Fibroblast of skin of right biceps (primary cell): ENCODE data around the gene SPNS1.
"Not testable (repeated sequence)": the region's sequence is repeated elsewhere in the genome, so short reads cannot be mapped to it uniquely, and the experiment has no call there.

Experiments
- DNase-seq: peaks from one replicate; pipeline ENCODE4 v3.0.0-alpha.2; 2013

Gene SPNS1

GRCh38 chr16:28990375-28991040, 15.9 kb downstream of the SPNS1 start:
- DNase-seq = no peak

DNA sequence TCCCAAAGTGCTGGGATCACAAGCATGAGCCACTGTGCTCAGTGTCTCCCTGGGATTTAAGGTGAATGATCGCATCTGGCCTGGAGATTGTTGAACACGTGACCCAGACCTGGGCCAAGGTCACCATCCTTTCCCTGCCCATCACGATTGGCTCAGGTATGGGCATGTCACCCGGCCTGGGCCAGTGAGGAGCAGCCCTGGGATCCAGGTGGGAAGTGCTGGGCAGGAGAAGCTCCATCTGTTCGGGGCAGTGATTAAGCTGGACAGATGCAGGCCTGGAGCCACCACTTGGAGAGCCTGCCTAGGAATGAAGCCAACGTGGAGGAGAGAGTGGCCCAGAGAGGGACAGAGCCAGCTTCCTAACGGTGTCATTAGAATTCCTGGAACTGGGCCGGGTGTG, 17.1 kb downstream of the SPNS1 start:
- DNase-seq = no peak

- DNase-seq = no peak
Observed at GRCh38 chr16:28992496-28992895, 17.9 kb downstream of the SPNS1 start.

GRCh38 chr16:28998837-28999236, 24.3 kb downstream of the SPNS1 start:
- no peak for DNase-seq

DNA sequence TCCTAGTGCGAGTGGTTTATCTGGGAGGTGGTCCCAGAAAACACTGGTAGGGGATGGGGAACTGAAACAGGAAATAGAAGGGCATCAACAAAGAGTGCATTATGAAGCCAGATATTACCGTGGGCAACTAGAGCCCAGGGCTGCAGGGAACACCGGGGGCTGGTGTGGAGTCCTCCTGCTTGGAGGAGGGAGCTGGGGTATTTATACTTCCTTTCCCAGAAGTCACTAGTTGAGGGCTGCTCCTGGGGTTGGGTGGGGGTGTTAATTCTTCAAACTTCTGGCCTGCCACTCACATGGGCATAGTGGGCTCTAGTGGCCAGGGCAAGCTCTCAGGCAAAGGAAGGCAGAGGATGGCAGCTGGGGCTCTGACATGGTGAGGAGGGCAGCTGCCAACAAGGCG, 25.0 kb downstream of the SPNS1 start:
- DNase-seq = no peak

- DNase-seq = no peak
Observed at GRCh38 chr16:29000019-29000418, 25.4 kb downstream of the SPNS1 start.

DNA sequence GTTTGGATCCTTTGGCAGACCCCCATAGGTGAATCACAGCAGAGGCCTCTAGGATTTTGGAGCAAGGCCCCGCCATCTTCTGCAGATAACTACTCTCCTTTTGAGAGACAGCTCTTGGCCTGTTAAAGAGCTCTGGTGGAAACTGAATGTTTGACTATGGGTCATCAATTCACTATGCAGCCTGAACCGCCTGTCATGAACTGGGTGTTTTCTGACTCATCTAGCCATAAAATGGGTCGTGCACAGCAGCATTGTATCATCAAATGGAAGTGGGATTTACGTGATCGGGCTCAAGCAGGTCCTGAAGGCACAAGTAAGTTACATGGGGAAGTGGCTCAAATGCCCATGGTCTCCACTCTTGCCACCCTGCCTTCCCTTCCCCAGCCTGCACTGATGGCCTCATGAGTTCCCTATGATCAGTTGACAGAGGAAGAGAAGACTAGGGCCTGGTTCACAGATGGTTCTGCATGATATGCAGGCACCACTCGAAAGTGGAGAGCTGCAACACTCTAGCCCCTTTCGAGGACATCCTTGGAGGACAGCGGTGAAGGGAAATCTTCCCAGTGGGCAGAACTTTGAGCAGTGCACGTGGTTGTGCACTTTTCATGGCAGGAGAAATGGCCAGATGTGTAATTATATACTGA, 30.0 kb downstream of the SPNS1 start:
- not testable (repeated sequence) for DNase-seq

GRCh38 chr16:29007730-29008593, 33.4 kb downstream of the SPNS1 start:
- DNase-seq = peak; percentile 63

GRCh38 chr16:29009050-29009837, 34.7 kb downstream of the SPNS1 start:
- no peak for DNase-seq

- DNase-seq = no peak
Observed at GRCh38 chr16:29009838-29010166, 35.2 kb downstream of the SPNS1 start.

DNA sequence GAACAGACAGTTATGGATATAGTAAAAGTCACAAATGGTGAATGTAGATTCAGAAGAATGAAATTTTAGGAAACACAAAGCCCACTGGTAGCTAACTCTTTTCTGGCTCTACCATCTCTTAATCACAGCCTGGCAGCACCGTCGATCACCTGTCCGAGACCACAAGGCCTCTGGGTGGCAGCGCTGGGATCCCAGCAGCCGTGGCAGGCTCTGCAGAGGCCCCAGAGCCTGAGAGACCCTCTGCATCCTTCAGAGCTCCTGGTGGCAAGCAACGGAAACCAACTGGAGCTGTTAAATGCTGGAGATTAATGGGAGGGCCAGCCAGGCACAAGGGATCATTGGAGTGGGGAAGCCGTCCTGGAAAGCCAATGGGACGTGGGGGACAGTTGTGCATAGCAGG, 36.5 kb downstream of the SPNS1 start:
- DNase-seq = no peak

DNA sequence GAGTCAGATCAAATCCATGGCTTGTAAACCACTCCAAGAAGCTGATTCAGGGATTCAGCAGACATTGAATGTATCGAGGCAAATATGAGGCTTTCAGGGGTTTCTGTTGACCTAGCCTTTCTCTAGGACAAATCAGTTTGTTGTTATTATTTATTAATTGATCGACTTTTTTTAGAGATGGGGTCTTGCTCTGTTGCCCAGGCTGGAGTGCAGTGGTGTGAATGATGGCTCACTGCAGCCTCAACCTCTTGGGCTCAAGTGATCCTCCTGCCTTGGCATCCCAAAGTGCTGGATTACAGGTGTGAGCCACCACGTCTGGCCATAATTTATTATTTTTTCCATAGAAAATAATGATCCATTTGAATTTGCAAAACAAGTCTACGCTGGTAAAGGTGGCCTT, 37.3 kb downstream of the SPNS1 start:
- no peak for DNase-seq

DNA sequence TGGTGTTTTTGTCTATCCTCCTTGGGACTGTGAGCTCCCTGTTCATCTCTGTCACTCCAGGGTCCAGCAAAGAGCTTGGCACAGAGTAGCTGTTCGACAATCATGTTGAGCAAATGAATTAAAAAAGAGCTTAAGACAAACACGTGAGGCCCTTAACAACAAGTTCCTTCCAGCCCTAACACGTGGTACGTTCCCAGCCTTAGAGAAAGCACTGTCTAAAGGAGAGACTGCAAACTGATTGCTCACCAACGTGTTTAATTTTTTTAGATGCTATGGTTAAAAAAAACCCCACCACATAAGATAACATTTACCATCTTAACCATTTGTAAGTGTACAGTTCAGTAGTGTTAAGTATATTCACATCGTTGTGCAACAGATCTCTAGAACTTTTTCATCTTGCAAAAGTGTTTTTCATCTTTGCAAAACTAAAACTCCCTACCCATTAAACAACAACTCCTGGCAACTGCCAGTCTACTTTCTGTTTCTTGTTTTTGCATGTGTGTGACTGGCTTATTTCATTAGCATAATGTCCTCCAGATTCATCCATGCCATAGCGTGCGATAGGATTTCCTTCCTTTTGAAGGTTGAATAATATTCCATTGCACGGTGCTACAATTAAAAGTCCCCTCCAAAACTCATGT, 38.5 kb downstream of the SPNS1 start:
- no peak for DNase-seq

DNA sequence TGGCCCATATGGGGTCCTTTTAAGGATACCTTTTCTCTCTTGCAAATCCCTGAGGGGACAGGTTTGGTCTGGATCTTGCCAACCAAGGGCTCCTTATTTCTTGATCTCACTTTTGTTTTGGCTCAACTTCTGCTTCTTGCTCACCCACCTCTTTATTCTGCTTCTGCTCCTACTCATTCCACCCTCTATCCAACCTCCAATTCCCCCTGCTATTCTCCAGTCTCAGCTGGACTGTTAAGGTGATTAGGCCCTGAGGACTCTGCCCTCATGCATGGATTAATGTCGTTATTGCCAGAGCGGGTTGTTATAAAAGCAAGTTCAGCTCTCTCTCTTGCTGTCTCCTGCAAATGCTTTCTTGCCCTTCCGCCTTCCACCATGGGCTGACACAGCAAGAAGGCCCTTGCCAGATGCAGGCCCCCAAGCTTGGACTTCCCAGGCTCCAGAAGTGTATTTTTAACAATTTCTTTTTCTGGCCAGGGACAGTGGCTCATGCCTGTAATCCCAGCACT, 40.0 kb downstream of the SPNS1 start:
- no peak for DNase-seq

DNA sequence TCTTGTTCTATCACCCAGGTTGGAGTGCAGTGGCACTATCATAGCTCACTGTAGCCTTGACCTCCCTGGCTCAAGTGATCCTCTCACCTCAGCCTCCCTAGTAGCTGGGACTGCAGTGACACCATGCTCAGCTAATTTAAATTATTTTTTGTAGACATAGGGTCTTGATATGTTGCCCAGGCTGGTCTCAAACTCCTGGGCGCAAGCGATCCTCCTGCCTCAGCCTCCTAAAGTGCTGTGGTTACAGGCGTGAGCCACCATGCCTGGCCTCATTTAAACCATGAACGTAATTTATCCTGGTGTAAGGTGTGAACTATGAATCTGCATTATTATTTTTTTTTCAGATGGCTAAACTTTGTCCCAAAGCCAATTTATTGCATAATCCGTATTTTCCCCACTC, 47.6 kb downstream of the SPNS1 start:
- DNase-seq = no peak

DNA sequence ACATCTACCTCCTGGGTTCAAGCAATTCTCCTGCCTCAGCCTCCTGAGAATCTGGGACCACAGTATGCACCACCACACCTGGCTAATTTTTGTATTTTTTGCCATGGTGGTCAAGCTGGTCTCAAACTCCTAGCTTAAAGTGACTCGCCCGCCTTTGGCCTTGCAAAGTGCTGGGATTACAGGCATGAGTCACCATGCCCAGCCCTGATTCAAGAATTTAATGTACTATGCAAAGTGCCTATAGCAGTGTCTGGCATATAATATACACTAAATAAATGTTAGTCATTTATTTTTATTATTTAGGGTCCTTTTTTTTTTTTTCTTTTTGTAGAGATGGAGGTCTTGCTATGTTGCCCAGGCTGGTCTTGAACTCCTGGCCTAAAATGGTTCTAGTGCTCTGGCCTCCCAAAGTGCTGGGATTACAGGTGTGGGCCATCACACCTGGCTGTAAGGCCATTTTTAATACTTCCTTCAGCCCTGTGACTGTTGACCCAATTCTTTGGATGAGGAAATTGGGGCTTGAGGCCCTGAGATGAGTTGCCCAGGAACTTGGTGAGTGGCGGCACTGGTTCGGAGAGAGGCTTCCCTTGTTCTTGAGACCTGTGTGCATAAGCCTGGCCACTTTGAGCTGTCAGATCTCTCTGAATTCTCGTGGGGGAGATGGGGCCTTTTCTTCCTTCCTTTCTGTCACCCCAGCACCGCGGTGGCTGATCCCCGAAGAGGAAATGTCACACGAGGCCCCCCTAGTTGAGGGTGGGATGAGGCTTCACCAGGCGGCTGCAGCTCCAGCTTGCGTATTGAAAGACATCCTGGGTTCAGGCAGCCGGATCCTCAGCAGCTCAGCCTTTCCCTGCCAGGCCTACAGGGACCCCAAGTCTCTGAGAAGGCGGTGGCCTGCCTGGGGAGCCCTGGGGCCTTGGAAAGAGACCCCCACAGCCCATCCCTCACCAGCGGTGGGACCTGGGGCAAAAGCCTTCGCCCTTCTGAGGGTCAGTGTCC, 49.0 kb downstream of the SPNS1 start:
- DNase-seq = no peak

DNA sequence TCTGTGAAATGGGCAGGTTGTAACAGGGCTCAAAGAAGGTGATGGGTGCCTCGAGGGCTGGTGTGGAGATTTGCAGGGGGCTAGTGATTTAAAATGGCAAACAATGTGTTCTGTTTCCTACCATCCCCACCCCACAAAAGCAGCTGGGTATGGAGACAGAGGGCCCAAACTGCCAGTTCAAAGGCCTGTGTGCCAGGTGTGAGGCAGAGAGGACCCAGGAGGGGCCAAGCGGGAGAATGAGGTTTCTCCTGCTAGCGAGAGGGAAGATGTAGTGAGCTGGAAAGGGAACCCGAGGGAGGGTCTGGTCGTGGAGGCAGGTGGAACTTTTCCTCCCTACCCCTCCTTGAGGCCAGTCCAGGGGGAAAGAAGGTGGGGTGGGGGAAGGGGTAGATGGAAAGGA, 49.7 kb downstream of the SPNS1 start:
- no peak for DNase-seq

DNA sequence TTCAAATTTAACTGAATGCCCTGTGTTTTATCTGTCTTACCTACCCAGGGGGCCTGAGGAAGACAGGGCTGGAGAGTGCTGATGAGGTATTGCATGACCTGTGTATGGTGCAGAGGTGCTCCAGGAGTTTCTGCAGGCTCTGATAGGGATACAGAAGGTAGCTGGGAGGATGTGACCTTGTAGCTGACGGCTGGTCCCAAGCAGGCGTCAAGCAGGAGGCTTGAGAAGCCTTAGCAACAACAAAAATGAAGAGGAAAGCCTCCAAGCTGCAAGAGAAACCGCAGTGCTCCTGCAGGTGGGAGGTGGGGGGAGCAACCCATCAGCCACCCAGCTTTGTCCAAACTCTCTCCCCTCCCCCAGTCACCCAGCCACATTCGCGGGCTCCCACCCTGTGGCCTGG, 50.6 kb downstream of the SPNS1 start:
- DNase-seq = no peak

GRCh38 chr16:29025735-29026134, 51.2 kb downstream of the SPNS1 start:
- no peak for DNase-seq

GRCh38 chr16:29028457-29029167, 54.0 kb downstream of the SPNS1 start:
- DNase-seq = no peak
